AG10803 (cell line): ENCODE data around the gene DPH1.

Experiments
- DNase-seq: peaks from one replicate; pipeline ENCODE4 v3.0.0; 2010; ENCODE audit warnings: low read depth
- H3K4me3 ChIP-seq: 2 replicates; pipeline ENCODE4 v1.5.1; 2011; ENCODE audit warnings: mild to moderate bottlenecking, low read length, control low read depth
- TF ChIP-seq, protein P1 (sequence below): conservative IDR thresholded peaks from 2 replicates; pipeline ENCODE4 v1.5.1; 2011; ENCODE audit warnings: mild to moderate bottlenecking, low read length, control low read depth, inconsistent platforms

The DPH1 gene

DNA sequence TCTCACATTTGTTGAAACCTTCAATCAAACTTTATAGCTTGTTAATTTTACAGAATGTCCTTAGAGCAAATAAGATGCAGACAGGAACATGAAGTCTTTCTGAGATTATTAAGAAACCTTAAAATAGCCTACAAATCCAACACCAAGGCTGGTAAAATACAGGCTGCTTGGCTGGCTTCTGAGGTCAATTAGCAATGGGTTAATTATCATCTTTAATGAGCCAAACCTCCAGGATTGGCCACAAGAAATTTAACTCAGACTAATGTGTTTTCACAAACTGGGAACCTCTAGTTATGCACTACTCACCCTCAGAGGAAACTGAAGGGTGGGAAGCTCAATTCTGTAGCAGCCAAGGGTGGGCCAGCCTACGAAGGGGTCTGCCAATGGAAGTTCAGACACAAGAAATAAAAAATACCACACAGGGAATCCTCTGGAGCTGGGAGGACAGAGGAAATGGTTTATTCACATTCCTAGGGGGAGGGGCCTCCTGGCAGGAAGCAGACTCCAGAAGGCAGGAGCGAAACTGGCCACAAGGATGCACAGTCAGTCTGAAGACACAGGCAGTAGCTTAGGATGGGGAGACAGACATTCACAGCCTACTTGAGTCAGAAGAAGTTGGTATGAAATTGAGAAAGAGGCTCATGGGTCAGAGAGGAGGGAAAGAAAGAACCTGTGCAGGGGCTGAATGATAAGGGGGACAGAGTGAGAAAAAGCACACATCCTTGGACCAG, 61.0 kb downstream of the DPH1 start:
- peak overlapping the region; percentile 29; the same call in 1 of the 2 replicates for H3K4me3 ChIP-seq
- peak; percentile 96 for DNase-seq
- TF ChIP-seq, protein P1, sequence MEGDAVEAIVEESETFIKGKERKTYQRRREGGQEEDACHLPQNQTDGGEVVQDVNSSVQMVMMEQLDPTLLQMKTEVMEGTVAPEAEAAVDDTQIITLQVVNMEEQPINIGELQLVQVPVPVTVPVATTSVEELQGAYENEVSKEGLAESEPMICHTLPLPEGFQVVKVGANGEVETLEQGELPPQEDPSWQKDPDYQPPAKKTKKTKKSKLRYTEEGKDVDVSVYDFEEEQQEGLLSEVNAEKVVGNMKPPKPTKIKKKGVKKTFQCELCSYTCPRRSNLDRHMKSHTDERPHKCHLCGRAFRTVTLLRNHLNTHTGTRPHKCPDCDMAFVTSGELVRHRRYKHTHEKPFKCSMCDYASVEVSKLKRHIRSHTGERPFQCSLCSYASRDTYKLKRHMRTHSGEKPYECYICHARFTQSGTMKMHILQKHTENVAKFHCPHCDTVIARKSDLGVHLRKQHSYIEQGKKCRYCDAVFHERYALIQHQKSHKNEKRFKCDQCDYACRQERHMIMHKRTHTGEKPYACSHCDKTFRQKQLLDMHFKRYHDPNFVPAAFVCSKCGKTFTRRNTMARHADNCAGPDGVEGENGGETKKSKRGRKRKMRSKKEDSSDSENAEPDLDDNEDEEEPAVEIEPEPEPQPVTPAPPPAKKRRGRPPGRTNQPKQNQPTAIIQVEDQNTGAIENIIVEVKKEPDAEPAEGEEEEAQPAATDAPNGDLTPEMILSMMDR = peak; percentile 69

DNA sequence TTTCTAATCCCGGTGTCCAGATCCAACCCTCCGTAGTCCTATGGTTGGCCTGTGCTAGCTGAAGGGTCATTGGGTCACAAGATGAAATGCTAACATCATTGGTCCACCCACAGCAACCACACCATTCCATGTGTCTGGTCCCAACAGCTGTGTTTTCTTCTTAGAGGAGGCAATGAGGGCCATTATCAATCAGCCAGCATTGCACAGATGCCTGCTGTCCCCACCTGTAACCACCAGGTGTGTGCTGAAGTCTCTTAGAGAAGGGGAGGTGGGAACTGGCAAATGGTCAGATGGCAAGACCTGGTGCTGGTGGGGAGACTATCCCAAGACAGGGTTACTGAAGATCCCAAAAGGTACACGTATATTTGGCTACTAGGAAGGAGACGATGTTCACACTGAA, 62.3 kb downstream of the DPH1 start:
- TF ChIP-seq, protein P1 = no peak
- H3K4me3 ChIP-seq = no peak overlapping the region

DNA sequence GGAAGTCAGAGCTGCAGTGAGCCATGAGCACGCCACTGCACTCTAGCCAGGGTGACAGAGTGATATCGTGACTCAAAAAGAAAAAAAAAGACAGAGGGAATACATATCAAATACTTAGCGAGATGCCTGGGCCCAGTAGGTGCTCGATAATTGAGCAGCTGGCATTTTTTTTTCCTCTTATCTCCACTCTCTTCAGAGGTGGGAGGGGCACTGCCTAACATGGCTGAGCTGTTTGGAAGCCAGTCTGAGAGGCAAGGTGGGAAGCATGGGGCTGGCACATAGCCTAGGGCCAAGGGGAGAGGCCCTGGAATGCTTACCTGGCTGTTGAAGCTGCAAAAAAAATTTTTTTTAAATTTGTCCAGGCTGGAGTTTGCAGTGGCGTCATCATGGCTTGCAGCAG, 63.4 kb downstream of the DPH1 start:
- TF ChIP-seq, protein P1 = no peak
- DNase-seq = no peak
- H3K4me3 ChIP-seq = no peak overlapping the region

More for the DNA sequence above, 62.3 kb downstream of the DPH1 start:
- DNase-seq = no peak
